GM20000 (cell line): Measurements from ENCODE around the gene SPOCK1.

Experiments used
- DNase-seq: peaks from one replicate; pipeline ENCODE4 v3.0.0; 2012; ENCODE audit warnings: low spot score
- TF ChIP-seq, protein P1 (sequence below): IDR thresholded peaks from 2 replicates; pipeline ENCODE4 v1.5.1; 2012; ENCODE audit warnings: mild to moderate bottlenecking, control low read depth; ENCODE audit errors: extremely low read depth, missing control alignments

Gene SPOCK1

DNA sequence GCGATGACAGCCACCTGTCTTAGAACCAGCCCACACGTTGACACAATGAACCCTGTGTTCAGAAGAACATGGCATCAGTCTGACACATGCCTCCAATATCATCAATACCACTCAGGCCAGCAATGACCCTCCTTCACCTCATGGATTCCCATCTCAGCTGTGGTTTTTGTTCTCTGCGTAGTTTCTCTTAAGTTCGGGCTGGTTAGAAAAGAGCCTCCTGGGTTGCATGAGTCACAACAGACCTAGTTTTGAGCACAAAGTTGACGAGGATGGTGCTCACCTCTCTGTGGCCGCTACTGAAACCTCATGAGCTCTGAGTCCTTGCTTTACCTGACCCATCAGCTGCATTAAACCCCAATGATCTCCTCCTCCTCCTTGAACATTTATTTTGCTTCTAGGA lies 299.9 kb downstream of the SPOCK1 start:
- TF ChIP-seq, protein P1, sequence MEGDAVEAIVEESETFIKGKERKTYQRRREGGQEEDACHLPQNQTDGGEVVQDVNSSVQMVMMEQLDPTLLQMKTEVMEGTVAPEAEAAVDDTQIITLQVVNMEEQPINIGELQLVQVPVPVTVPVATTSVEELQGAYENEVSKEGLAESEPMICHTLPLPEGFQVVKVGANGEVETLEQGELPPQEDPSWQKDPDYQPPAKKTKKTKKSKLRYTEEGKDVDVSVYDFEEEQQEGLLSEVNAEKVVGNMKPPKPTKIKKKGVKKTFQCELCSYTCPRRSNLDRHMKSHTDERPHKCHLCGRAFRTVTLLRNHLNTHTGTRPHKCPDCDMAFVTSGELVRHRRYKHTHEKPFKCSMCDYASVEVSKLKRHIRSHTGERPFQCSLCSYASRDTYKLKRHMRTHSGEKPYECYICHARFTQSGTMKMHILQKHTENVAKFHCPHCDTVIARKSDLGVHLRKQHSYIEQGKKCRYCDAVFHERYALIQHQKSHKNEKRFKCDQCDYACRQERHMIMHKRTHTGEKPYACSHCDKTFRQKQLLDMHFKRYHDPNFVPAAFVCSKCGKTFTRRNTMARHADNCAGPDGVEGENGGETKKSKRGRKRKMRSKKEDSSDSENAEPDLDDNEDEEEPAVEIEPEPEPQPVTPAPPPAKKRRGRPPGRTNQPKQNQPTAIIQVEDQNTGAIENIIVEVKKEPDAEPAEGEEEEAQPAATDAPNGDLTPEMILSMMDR, result no peak
- no peak for DNase-seq

- TF ChIP-seq, protein P1, result no peak
- no peak for DNase-seq
Measured at GRCh38 chr5:137195483-137195882, 303.6 kb downstream of the SPOCK1 start.

GRCh38 chr5:137194300-137194699 lies 304.8 kb downstream of the SPOCK1 start:
- DNase-seq, result no peak
- TF ChIP-seq, protein P1, result no peak

DNA sequence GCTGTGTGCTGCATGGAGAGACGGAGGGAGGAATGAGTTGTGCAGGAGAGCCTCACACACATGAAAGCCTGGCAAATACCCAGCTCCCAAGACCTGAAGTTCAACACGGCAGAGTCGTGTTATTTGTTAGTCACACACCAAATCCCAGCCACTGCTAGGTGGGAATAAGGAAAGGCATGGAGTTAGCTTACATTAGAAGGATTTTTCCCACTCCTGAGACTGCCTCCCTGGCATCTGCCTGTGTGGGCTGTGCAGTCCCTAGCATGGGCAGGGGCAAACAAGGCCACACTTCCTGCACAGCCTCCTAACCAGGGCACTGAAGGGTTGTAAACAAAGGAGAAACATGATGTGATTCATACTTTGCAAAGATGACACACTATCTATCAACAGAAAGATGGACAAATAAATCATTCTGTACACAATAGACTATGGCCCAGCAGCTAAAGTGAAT lies 306.8 kb downstream of the SPOCK1 start:
- TF ChIP-seq, protein P1, result no peak
- no peak for DNase-seq

GRCh38 chr5:137191179-137191578 lies 307.9 kb downstream of the SPOCK1 start:
- DNase-seq, result no peak
- TF ChIP-seq, protein P1, result no peak

DNA sequence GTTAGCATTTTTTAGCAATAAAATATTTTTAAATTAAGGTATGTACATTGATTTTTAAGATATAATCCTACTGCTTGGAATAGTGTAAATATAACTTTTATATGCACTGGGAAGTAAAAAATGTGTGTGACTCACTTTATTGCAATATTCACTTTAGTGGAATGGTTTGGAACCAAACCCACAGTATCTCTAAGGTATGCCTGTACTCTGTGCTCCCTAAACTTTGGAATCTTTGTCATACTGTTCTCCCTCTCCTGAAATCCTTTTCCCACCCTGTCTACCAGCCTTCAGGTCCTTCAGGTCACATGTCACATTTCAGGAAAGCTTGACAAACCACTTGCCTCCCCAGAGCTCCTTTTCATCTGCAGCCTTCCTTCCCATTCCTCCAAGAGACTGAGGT lies 308.7 kb downstream of the SPOCK1 start:
- no peak for DNase-seq
- TF ChIP-seq, protein P1, result no peak

DNA sequence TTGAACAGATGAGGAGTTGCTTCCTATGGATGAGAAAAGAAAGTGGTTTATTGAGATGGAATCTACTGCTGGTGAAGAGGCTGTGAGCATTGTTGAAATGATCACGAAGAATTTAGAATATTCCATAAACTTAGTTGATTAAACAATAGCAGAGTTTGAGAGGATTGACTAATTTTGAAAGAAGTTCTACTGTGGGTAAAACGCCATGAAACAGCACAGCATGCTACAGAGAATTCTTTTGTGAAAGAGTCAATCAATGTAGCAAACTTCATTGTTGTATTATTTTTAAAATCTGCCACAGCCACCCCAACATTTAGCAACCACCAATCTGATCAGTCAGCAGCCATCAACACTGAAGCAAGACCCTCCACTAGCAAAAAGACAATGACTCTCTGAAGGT lies 309.1 kb downstream of the SPOCK1 start:
- TF ChIP-seq, protein P1, result no peak
- no peak for DNase-seq
